ENCODE results near the gene CLGN. TPM values are rescaled to one million over a fixed set of nuclear protein-coding genes. Genes with fewer than 3 reads are reported as not detected.

Gene CLGN
- total RNA-seq, 1 donor from 2014 or later: not detected

DNA sequence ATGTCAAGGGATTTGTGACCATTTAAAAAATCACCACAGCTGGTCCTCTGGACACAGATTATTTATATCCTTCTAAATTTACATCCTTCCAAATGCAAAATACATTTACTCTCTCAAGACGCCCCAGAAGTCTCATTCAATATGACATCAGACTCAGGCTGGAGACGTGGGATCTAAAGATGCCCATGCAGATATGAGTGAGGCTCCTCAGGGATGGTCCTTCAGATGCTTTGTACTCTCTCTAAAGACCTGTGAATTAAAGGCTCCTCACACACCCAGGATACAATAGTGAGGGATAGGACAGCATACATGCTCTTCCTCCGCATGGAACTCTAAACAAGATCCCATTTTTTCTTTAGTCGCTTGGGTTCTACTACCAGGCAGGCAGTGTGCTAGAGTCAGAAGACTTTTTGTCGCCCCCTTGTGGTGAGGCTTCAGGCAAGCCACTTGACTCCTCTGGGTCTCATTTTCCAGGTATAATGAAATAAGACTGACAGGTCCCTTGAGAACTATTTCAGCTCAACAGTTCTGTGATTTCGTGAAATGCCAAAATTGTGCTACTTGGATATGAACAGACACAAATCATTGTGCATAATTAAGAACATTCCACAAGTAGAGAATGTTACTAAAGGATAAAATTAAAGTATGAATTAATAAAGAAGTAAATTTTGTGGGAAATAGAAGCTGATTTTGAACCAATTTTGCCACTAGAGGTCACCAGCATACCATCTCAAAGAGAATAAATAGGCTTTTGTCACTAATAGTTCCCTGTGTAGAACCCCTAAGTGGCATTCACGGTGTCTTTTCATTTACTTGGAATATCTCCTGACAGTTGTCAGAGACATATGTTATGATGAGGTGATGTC lies 67.7 kb downstream of the CLGN start:
- DNase-seq (ENCODE audit: extremely low spot score in 2 of 2): no peak
- Histone ChIP-seq H3K4me3 (no peak overlapping the region), H3K36me3 (no peaks in the 10 kb centered on the region), H3K9me3 (no peaks in the 10 kb centered on the region), H3K27ac (no peak overlapping the region), H3K27me3 (no peaks in the 10 kb centered on the region), H3K4me1 (no peaks in the 10 kb centered on the region)
- no peak for TF ChIP-seq POLR2A (IDR thresholded peaks at IDR 0.05)
- peak in 1 of 2 donors; percentile 35 for TF ChIP-seq POLR2AphosphoS5 (IDR thresholded peaks at IDR 0.05; ENCODE audit: insufficient read depth in 1 of 2, low read depth in 1 of 2)
- peak; percentile 52 to 70 (median 59) for TF ChIP-seq CTCF (IDR thresholded peaks at IDR 0.05)
- intact Hi-C loops (cut with DNase I): loop anchor here (10.0 kb wide), 1 partner anchor 495 kb away; no protein-coding TSS in a partner anchor

DNA sequence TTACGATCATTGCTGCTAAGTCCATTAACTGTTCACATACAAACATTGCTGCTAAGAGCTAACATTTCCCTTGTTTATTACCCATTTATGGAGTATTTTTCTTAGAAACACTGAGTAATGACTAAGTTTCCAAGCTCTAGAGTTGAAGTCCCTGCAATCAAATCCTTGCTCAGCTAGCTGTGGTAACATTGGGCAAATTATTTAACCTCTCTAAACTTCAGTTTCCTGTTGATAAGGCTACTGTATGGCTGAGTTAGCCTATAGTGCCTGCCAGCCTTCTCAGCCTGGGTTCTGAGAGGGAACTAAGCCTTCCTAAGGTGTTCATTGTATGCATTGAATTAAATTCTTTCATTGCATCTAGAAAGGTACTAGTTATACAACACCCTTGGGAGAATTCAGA lies 69.2 kb downstream of the CLGN start:
- Histone ChIP-seq H3K4me3 (no peak overlapping the region), H3K36me3 (no peaks in the 10 kb centered on the region), H3K27ac (no peak overlapping the region), H3K4me1 (no peaks in the 10 kb centered on the region), H3K27me3 (no peaks in the 10 kb centered on the region), H3K9me3 (no peaks in the 10 kb centered on the region)
- TF ChIP-seq POLR2A (IDR thresholded peaks at IDR 0.05) (no peak), POLR2AphosphoS5 (IDR thresholded peaks at IDR 0.05; ENCODE audit: insufficient read depth in 1 of 2, low read depth in 1 of 2) (no peak), CTCF (IDR thresholded peaks at IDR 0.05) (no peak)
- DNase-seq (ENCODE audit: extremely low spot score in 2 of 2): no peak
- intact Hi-C loops (cut with DNase I): no loop called here

- no peak for TF ChIP-seq CTCF (IDR thresholded peaks at IDR 0.05)
- H3K27ac ChIP-seq: no peak overlapping the region
- H3K36me3 ChIP-seq: no peaks in the 10 kb centered on the region
- no peaks in the 10 kb centered on the region for H3K4me1 ChIP-seq
- H3K27me3 ChIP-seq: no peaks in the 10 kb centered on the region
- intact Hi-C loops (cut with DNase I): no loop called here
- no peak overlapping the region for H3K4me3 ChIP-seq
- no peaks in the 10 kb centered on the region for H3K9me3 ChIP-seq
- no peak for DNase-seq (ENCODE audit: extremely low spot score in 2 of 2)
These were observed 69.6 kb downstream of the CLGN start for GRCh38 chr4:140357868-140358267.

GRCh38 chr4:140355288-140355687 lies 72.2 kb downstream of the CLGN start:
- DNase-seq (ENCODE audit: extremely low spot score in 2 of 2): no peak
- intact Hi-C loops (cut with DNase I): no loop called here
- no peaks in the 10 kb centered on the region for H3K27me3 ChIP-seq
- no peak for TF ChIP-seq CTCF (IDR thresholded peaks at IDR 0.05)
- H3K4me1 ChIP-seq: no peaks in the 10 kb centered on the region
- H3K36me3 ChIP-seq: no peaks in the 10 kb centered on the region
- no peaks in the 10 kb centered on the region for H3K9me3 ChIP-seq
- no peak overlapping the region for H3K27ac ChIP-seq
- no peak overlapping the region for H3K4me3 ChIP-seq

DNA sequence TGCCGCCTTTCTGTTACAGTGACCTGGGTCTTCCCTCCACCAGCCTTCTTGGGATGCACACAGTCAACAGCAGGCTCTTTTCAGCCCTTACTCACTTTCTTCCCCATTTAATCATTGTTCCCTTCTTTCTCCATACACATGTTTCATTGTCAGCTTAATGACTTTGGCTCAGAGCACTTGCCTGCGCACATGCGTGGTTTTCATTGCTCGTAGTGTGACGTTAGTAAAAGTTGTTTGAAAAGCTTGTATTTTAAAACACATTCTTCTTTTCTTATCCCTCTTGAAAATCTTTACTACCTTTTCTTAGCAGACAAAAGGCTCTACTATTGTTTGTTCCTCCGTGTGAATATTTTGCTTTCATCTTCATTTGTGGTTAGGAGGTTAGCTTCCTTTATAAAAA lies 73.7 kb downstream of the CLGN start:
- Histone ChIP-seq H3K27me3 (no peaks in the 10 kb centered on the region), H3K4me3 (no peak overlapping the region), H3K36me3 (no peaks in the 10 kb centered on the region), H3K27ac (no peak overlapping the region), H3K9me3 (no peaks in the 10 kb centered on the region), H3K4me1 (no peaks in the 10 kb centered on the region)
- no peak for DNase-seq (ENCODE audit: extremely low spot score in 2 of 2)
- TF ChIP-seq POLR2AphosphoS5 (IDR thresholded peaks at IDR 0.05; ENCODE audit: insufficient read depth in 1 of 2, low read depth in 1 of 2) (no peak), CTCF (IDR thresholded peaks at IDR 0.05) (no peak), POLR2A (IDR thresholded peaks at IDR 0.05) (no peak)
- intact Hi-C loops (cut with DNase I): no loop called here

Data from vagina (tissue), 2 donors.